ENCODE results near the gene SNX7. TPM values are rescaled to one million over a fixed set of nuclear protein-coding genes. Genes with fewer than 3 reads are reported as not detected.

SNX7 gene
- polyA plus RNA-seq, 1 experiment: 60.0 TPM

GRCh38 chr1:98707556-98707955, 46.0 kb downstream of the SNX7 start:
- no peak for TF ChIP-seq CTCF (IDR thresholded peaks at IDR 0.05; ENCODE audit: low read depth, low read length)
- Histone ChIP-seq H3K27ac (ENCODE audit: low read depth, low read length) (no peak overlapping the region), H3K4me3 (ENCODE audit: low read depth, low read length) (no peak overlapping the region), H3K27me3 (ENCODE audit: control insufficient read depth, insufficient read depth, low read length) (no peaks in the 10 kb centered on the region), H3K9me3 (ENCODE audit: control insufficient read depth, insufficient read depth, low read length) (no peaks in the 10 kb centered on the region)
- CTCF ChIA-PET: no interaction called here
- no peak for DNase-seq (ENCODE audit: low read depth, low spot score)
- POLR2A ChIA-PET: no interaction called here

GRCh38 chr1:98709906-98710305, 48.4 kb downstream of the SNX7 start:
- ChIA-PET POLR2A (no interaction called here), CTCF (interaction anchor here (0.9 kb wide), 1 partner anchor 85 kb away, joined by 3 read pairs; no protein-coding TSS in a partner anchor)
- Histone ChIP-seq H3K27ac (ENCODE audit: low read depth, low read length) (no peak overlapping the region), H3K9me3 (ENCODE audit: control insufficient read depth, insufficient read depth, low read length) (no peaks in the 10 kb centered on the region), H3K27me3 (ENCODE audit: control insufficient read depth, insufficient read depth, low read length) (no peaks in the 10 kb centered on the region), H3K4me3 (ENCODE audit: low read depth, low read length) (no peak overlapping the region)
- no peak for DNase-seq (ENCODE audit: low read depth, low spot score)
- no peak for TF ChIP-seq CTCF (IDR thresholded peaks at IDR 0.05; ENCODE audit: low read depth, low read length)

GRCh38 chr1:98723574-98723973, 62.1 kb downstream of the SNX7 start:
- CTCF ChIA-PET: no interaction called here
- H3K9me3 ChIP-seq (ENCODE audit: control insufficient read depth, insufficient read depth, low read length): no peaks in the 10 kb centered on the region
- H3K27me3 ChIP-seq (ENCODE audit: control insufficient read depth, insufficient read depth, low read length): no peaks in the 10 kb centered on the region
- H3K27ac ChIP-seq (ENCODE audit: low read depth, low read length): no peak overlapping the region
- no peak overlapping the region for H3K4me3 ChIP-seq (ENCODE audit: low read depth, low read length)
- TF ChIP-seq CTCF (IDR thresholded peaks at IDR 0.05; ENCODE audit: low read depth, low read length): no peak
- POLR2A ChIA-PET: no interaction called here
- DNase-seq (ENCODE audit: low read depth, low spot score): no peak

GRCh38 chr1:98732985-98733781, 71.7 kb downstream of the SNX7 start:
- ChIA-PET CTCF (interaction anchor here (1.5 to 2.4 kb wide), 2 partner anchors 11 to 16 kb away, joined by 3 to 10 read pairs; no protein-coding TSS in a partner anchor), POLR2A (no interaction called here)
- no peak for DNase-seq (ENCODE audit: low read depth, low spot score)
- no peaks in the 10 kb centered on the region for H3K9me3 ChIP-seq (ENCODE audit: control insufficient read depth, insufficient read depth, low read length)
- TF ChIP-seq CTCF (IDR thresholded peaks at IDR 0.05; ENCODE audit: low read depth, low read length): no peak
- no peak overlapping the region for H3K27ac ChIP-seq (ENCODE audit: low read depth, low read length)
- H3K4me3 ChIP-seq (ENCODE audit: low read depth, low read length): no peak overlapping the region
- H3K27me3 ChIP-seq (ENCODE audit: control insufficient read depth, insufficient read depth, low read length): no peaks in the 10 kb centered on the region

- no peak for DNase-seq (ENCODE audit: low read depth, low spot score)
- Histone ChIP-seq H3K27me3 (ENCODE audit: control insufficient read depth, insufficient read depth, low read length) (no peaks in the 10 kb centered on the region), H3K4me3 (ENCODE audit: low read depth, low read length) (no peak overlapping the region), H3K9me3 (ENCODE audit: control insufficient read depth, insufficient read depth, low read length) (no peaks in the 10 kb centered on the region), H3K27ac (ENCODE audit: low read depth, low read length) (no peak overlapping the region)
- POLR2A ChIA-PET: no interaction called here
- no peak for TF ChIP-seq CTCF (IDR thresholded peaks at IDR 0.05; ENCODE audit: low read depth, low read length)
- CTCF ChIA-PET: interaction anchor here (2.4 kb wide), 1 partner anchor 16 kb away, joined by 10 read pairs; no protein-coding TSS in a partner anchor
Observed at GRCh38 chr1:98733782-98734112, 72.2 kb downstream of the SNX7 start.
